ELF-1 (cell line): ENCODE measurements around the gene CPA4.

Experiments used
- DNase-seq: peaks from one replicate; pipeline ENCODE4 v3.0.0-alpha.2; 2016; ENCODE audit warnings: low read depth, low spot score

CPA4 gene

GRCh38 chr7:130344271-130344866 is 51.4 kb downstream of the CPA4 start, which contains the start of gene CPA5:
Gene CPA5 (plus strand): TSS chr7:130344816. CDS start chr7:130346486, 1,670 bp downstream.
- DNase-seq, result no peak

DNA sequence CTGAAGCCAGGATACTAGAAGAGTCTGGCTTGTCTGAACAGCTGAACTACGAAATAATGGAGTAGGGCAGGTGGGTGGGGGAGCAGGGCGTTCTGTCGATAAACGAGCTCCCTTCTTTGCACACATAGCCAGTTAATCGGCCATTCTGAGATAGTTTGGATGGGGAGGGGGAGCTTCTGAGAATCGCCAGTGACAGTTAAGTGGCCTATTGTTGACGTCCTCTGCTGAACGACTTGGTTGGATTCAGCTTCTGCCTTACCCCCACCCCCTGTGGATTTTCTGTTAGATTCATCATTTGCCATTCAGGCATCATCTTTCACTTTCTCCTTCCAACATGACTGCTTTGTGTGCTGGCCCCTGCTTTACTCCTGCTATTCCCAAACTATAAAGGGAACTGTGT is 52.2 kb downstream of the CPA4 start:
- peak; percentile 49 for DNase-seq

GRCh38 chr7:130345725-130346124 is 52.8 kb downstream of the CPA4 start:
- no peak for DNase-seq

- no peak for DNase-seq
These were observed 53.4 kb downstream of the CPA4 start for GRCh38 chr7:130346177-130346905.

DNA sequence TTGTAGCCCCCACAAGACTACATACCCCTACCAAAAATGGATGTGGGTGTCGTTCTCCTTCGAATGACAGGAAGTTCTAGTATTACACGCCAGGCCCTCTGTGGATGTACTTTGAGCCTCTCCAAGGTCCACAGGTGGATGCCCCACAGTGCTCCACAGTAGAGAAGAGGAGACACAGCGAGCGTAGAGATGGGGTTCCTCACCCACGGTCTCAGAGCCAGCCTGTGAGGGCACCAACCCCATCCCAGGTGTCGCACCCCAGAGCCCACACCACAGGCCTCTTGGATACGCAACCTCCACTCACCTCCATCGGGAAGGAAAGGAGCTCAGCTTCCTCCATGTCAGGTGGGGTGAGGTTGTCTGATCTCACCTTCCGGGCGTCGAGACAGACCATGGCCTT is 54.0 kb downstream of the CPA4 start:
- no peak for DNase-seq

DNA sequence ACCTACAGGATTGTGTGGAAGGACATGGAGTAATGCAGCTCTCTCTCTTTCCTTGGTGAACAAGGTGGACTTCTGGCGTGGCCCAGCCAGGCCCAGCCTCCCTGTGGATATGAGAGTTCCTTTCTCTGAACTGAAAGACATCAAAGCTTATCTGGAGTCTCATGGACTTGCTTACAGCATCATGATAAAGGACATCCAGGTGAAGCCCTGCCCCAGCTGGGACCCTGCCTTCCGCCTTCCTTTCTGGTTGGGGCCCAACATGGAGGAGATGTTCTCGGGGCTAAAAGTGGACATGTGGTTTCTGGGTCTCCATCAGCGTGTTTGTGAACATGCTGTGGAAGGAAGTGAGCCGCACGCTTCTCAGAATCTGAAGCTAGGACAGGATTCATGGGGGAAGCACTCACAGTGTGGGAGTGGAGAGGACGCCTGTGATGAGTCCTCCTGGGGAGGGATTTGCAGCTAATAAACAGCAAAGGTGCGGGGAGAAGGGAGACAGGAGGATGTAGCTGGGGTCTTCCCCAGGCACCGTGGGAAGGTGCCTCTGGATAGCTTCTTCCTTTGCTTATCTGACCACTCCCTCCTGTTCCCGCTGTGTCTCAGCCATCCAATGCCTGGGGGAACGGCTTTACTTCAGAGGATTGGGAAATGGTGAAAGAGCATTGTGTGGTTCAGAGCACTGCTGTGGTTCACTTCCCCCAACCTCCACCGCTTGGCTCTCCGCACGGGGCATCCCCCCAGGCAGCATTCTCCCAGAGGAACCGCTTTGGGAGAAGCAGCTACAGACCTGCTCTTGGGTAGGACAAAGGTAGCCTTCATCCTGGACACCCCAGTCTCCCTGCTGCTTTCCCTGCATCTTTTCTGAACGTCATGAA is 57.2 kb downstream of the CPA4 start:
- peak; percentile 96 for DNase-seq

GRCh38 chr7:130350945-130351790 is 58.2 kb downstream of the CPA4 start:
- DNase-seq, result peak; percentile 83

GRCh38 chr7:130351791-130352090 is 58.8 kb downstream of the CPA4 start:
- peak; percentile 32 for DNase-seq

DNA sequence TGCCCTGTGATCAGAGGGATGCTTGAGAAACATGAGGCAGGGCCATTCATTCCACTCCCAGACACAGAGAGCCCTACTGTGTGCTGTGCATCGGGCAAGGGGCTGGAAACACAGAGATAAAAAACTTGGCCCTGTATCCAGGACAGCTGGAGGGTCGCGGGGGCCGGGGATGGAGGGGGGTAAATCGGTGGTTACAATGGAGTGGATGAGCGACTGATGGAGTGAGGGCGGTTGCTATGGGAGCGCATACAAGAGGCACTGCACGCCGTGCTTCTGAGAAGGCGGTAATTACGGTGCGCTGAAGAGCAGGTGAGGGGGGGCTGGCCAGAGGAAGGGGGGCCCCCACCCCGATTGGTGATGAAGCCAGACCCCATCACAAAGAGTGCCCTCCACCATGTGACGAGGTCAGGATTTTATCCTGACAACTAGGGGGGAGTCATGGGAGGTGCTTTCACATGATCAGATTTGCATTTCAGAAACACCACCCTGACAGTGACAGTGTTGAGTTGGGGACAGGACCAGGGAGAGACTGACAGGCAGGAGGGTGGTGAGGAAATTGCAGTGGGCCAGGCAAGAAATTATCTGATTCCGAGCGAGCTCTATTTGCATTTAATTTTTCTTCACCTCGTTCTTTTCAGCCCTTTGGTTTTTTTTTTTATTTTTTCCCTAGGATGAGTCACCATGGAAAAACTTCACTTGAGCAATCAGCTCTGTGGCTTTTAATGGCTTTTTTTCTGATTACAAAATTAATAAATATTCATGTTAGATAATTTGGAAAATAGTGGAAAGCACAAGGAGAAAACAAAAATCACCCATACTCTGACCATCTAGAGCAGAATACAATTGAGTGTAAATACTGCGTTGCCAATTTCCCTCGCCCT is 59.5 kb downstream of the CPA4 start:
- no peak for DNase-seq

- no peak for DNase-seq
These were observed 60.2 kb downstream of the CPA4 start for GRCh38 chr7:130353196-130353595.

- DNase-seq, result peak; percentile 97
These were observed 63.3 kb downstream of the CPA4 start for GRCh38 chr7:130356121-130356875.

DNA sequence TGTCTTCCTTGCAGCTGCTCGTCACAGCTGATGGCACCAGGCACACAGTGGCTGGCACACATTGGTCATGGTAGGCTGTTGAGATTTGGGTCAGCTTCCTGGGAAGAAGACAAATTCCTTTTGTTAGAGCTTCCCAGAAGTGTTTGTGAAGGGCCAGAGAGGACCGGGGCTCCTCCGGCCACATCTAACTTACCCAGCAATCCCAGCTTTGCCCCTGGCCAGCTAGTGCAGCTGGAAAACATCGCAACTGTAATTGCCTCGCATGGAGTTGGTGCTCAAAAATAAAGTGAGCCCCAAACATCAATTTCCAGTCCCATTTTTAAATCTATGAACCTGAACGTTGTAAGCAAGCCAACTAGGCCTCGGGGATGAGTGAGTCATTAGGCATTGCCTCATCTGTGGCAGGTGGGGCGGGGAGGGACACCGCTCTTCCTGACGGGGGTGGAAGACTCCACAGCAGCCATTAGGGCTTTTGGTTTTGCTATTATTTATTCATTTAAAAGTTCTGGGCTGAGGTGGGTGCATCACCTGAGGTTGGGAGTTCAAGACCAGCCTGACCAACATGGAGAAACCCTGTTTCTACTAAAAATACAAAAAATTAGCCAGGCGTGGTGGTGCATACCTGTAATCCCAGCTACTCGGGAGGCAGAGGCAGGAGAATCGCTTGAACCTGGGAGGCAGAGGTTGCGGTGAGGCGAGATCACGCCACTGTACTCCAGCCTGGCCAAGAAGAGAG is 64.1 kb downstream of the CPA4 start:
- no peak for DNase-seq

DNA sequence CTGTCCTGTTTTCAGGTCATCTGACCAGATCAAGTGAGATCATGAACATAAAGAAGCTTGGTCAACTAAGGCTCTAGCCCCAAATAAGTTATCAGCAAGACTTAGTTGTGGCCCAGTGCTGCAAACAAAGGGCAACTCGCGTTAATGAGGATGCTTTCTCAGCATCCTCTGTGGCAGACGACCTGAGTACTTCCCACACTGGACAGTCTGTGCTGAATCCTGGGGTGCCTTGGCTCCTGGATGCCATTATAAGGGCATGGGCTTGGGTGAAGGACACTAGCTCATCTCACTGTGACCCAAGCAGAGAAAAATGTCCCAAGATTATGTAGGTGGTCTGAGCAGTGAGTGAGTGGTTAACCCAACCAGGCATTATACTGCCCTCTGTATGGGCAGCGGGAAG is 65.5 kb downstream of the CPA4 start:
- no peak for DNase-seq

DNA sequence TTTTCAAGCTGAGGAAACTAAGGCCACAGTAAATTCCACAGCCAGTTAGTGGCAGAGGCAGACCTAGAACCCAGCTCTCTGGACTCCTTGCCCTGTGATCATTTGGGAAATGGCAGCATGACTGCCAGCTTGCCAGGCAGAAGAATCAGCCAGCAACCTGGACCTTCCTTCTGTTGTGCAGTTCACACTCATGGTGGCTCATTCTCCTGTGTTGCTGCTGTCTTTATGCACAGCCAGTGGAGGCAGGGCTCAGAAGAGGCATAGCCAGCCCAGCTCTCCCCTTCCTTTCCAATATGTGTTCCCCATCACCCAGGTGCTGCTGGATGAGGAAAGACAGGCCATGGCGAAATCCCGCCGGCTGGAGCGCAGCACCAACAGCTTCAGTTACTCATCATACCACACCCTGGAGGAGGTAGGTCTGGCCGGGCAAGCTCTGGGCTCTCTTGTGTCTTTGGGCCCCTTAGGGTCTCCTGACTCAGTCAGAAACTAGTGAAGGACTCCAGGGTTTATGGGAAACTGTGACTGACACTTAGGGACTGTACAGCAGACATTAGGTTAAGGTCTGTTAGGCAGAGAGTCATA is 66.4 kb downstream of the CPA4 start:
- no peak for DNase-seq

GRCh38 chr7:130360518-130360917 is 67.6 kb downstream of the CPA4 start:
- DNase-seq, result no peak

GRCh38 chr7:130361681-130362080 is 68.7 kb downstream of the CPA4 start:
- no peak for DNase-seq

GRCh38 chr7:130362251-130362816 is 69.4 kb downstream of the CPA4 start:
- no peak for DNase-seq

- no peak for DNase-seq
These were observed 70.3 kb downstream of the CPA4 start for GRCh38 chr7:130363026-130363847.
